Suppressor macrophage treated with lipopolysaccharide for 1 hour (primary cell): ENCODE data around the gene EYS.

ENCODE experiments used
- DNase-seq, 3 donors: peaks; one replicate each; pipeline ENCODE4 v3.0.0-alpha.2; 2020 to 2022

The EYS gene

GRCh38 chr6:64703922-64704321 is 1003.1 kb downstream of the EYS start:
- no peak for DNase-seq

- DNase-seq, result no peak
These were observed 1011.0 kb downstream of the EYS start for GRCh38 chr6:64696053-64696452.

GRCh38 chr6:64694356-64694755 is 1012.7 kb downstream of the EYS start:
- no peak for DNase-seq

- no peak for DNase-seq
These were observed 1016.0 kb downstream of the EYS start for GRCh38 chr6:64691064-64691463.

- no peak for DNase-seq
These were observed 1021.6 kb downstream of the EYS start for GRCh38 chr6:64685401-64685800.

- no peak for DNase-seq
These were observed 1023.3 kb downstream of the EYS start for GRCh38 chr6:64683682-64684081.

- no peak for DNase-seq
These were observed 1025.4 kb downstream of the EYS start for GRCh38 chr6:64681416-64682160.

- DNase-seq, result no peak
These were observed 1026.6 kb downstream of the EYS start for GRCh38 chr6:64680446-64680845.

- DNase-seq, result peak in 2 of 3 donors; percentile 32 to 35
These were observed 1027.6 kb downstream of the EYS start for GRCh38 chr6:64679416-64679815.

GRCh38 chr6:64672651-64673050 is 1034.4 kb downstream of the EYS start:
- no peak for DNase-seq

GRCh38 chr6:64672131-64672530 is 1034.9 kb downstream of the EYS start:
- peak; percentile 24 to 76 (median 70) for DNase-seq

GRCh38 chr6:64665137-64665536 is 1041.9 kb downstream of the EYS start:
- DNase-seq, result no peak

GRCh38 chr6:64664480-64664879 is 1042.5 kb downstream of the EYS start:
- no peak for DNase-seq

GRCh38 chr6:64644024-64644423 is 1063.0 kb downstream of the EYS start:
- DNase-seq, result no peak

GRCh38 chr6:64630901-64631300 is 1076.1 kb downstream of the EYS start:
- no peak for DNase-seq

- no peak for DNase-seq
These were observed 1084.1 kb downstream of the EYS start for GRCh38 chr6:64622944-64623343.

- DNase-seq, result no peak
These were observed 1104.0 kb downstream of the EYS start for GRCh38 chr6:64602993-64603392.

- DNase-seq, result no peak
These were observed 1115.4 kb downstream of the EYS start for GRCh38 chr6:64591676-64592036.

GRCh38 chr6:64590965-64591675 is 1115.9 kb downstream of the EYS start:
- DNase-seq, result no peak

GRCh38 chr6:64589961-64590360 is 1117.1 kb downstream of the EYS start:
- no peak for DNase-seq

- no peak for DNase-seq
These were observed 1126.7 kb downstream of the EYS start for GRCh38 chr6:64580346-64580745.

GRCh38 chr6:64553249-64553786 is 1153.7 kb downstream of the EYS start:
- DNase-seq, result no peak

GRCh38 chr6:64547594-64548268 is 1159.3 kb downstream of the EYS start:
- no peak for DNase-seq

GRCh38 chr6:64539917-64540316 is 1167.1 kb downstream of the EYS start:
- no peak for DNase-seq
